Natural killer cell (primary cell): ENCODE measurements around the gene CFL2. TPM values are rescaled to one million over a fixed set of nuclear protein-coding genes. Genes with fewer than 3 reads are reported as not detected.

ENCODE experiments used
- ATAC-seq, 3 donors: fragments of 150-1000 bp in 2 of 3; fragments of 200-7000 bp in 1 of 3; cut with Tn5 transposase; 1 replicate in 1 of 3; 2 replicates in 2 of 3; pipeline ENCODE4 v1.10.0; 2021; ENCODE audit warnings: mild to moderate bottlenecking in 2 of 3, moderate library complexity in 2 of 3
- DNase-seq, 2 donors: peaks; one replicate each; pipeline versions ENCODE4 v3.0.0 to v3.0.0-alpha.2; 2013 to 2021; ENCODE audit warnings: mixed read lengths in 1 of 2
- H3K27ac ChIP-seq: one replicate; pipeline ENCODE4 v1.5.1; 2013; ENCODE audit warnings: mild to moderate bottlenecking, low read length
- H3K27me3 ChIP-seq: one replicate; pipeline ENCODE4 v1.6.1; 2013; ENCODE audit warnings: low read length; ENCODE audit not compliant: control insufficient read depth, insufficient read depth
- H3K36me3 ChIP-seq: one replicate; pipeline ENCODE4 v1.6.1; 2013; ENCODE audit warnings: low read length; ENCODE audit not compliant: control insufficient read depth, insufficient read depth
- H3K4me1 ChIP-seq: one replicate; pipeline ENCODE4 v1.6.1; 2013; ENCODE audit warnings: low read length; ENCODE audit not compliant: control insufficient read depth, insufficient read depth
- H3K4me3 ChIP-seq: one replicate; pipeline ENCODE4 v1.5.1; 2013; ENCODE audit warnings: low read length
- H3K9me3 ChIP-seq: one replicate; pipeline ENCODE4 v1.6.1; 2013; ENCODE audit warnings: low read length; ENCODE audit not compliant: control insufficient read depth, insufficient read depth
- H3K27ac Mint-ChIP-seq, 2 donors: one replicate each; pipeline ENCODE4 v1.8.0; 2022; ENCODE audit warnings: mild to moderate bottlenecking in 2 of 2, mixed read lengths in 2 of 2, moderate library complexity in 1 of 2
- H3K27me3 Mint-ChIP-seq, 2 donors: one replicate each; pipeline ENCODE4 v1.8.0; 2022; ENCODE audit warnings: low read depth in 2 of 2, mixed read lengths in 2 of 2
- H3K36me3 Mint-ChIP-seq: one replicate; pipeline ENCODE4 v1.8.0; 2022; ENCODE audit warnings: mixed read lengths
- H3K4me1 Mint-ChIP-seq, 2 donors: one replicate each; pipeline ENCODE4 v1.8.0; 2022; ENCODE audit warnings: mixed read lengths in 2 of 2
- H3K4me3 Mint-ChIP-seq: one replicate; pipeline ENCODE4 v1.8.0; 2022; ENCODE audit warnings: mild to moderate bottlenecking, moderate library complexity, mixed read lengths
- H3K9me3 Mint-ChIP-seq, 2 donors: one replicate each; pipeline ENCODE4 v1.8.0; 2022; ENCODE audit warnings: mixed read lengths in 2 of 2
- CTCF ChIP-seq: fragments of 200-600 bp; IDR thresholded peaks from one replicate; pipeline ENCODE4 v1.8.0; 2022; ENCODE audit warnings: antibody characterized with exemption
- WGBS: methylation state at CpG from one replicate; pipeline ENCODE4 v1.1.7; 2013; ENCODE audit warnings: missing lambda C conversion rate; ENCODE audit not compliant: insufficient coverage; 5-methylcytosine and 5-hydroxymethylcytosine counted together
- intact Hi-C: fragments of 100-400 bp; cut with micrococcal nuclease; formaldehyde crosslinking; loops from one replicate; pipeline ENCODE4 v1.14.2; 2022
- total RNA-seq, 4 donors: library from RNA; stranded (reverse); fragments of 120-200 nt in 1 of 4; gene quantifications; one replicate each; pipeline versions ENCODE4 v1.2.3 to v1.2.4, GENCODE V29; 2013 to 2022

CFL2 gene
- total RNA-seq, 3 donors from 2014 or later (not counting 1 experiment from before 2014, with no cell fraction given), result 22.5 to 30.3 (median 25.7) TPM

- DNase-seq, result no peak
- Mint-ChIP-seq H3K36me3 (no peaks in the 10 kb centered on the region), H3K27ac (no peak overlapping the region), H3K27me3 (no peaks in the 10 kb centered on the region), H3K9me3 (no peaks in the 10 kb centered on the region), H3K4me3 (no peak overlapping the region), H3K4me1 (peaks cover 5 to 6% of the 10 kb centered on the region in 2 donors)
- H3K27ac ChIP-seq, result no peak overlapping the region
- no peak for ATAC-seq
- no peaks in the 10 kb centered on the region for H3K4me1 ChIP-seq
- H3K9me3 ChIP-seq, result no peaks in the 10 kb centered on the region
- TF ChIP-seq CTCF, result no peak
- no peaks in the 10 kb centered on the region for H3K27me3 ChIP-seq
- peaks cover 25% of the 10 kb centered on the region for H3K36me3 ChIP-seq
- no peak overlapping the region for H3K4me3 ChIP-seq
- intact Hi-C loops, result no loop called here
Observed at GRCh38 chr14:34750670-34751069, 36.3 kb upstream of the CFL2 start.

GRCh38 chr14:34750233-34750632 is 35.8 kb upstream of the CFL2 start:
- peaks cover 6 to 7% of the 10 kb centered on the region in 2 donors for H3K4me1 Mint-ChIP-seq
- no peak overlapping the region for H3K27ac Mint-ChIP-seq
- intact Hi-C loops, result no loop called here
- H3K36me3 Mint-ChIP-seq, result no peaks in the 10 kb centered on the region
- no peak for ATAC-seq
- H3K27me3 Mint-ChIP-seq, result no peaks in the 10 kb centered on the region
- Histone ChIP-seq H3K9me3 (no peaks in the 10 kb centered on the region), H3K27ac (no peak overlapping the region), H3K4me1 (no peaks in the 10 kb centered on the region), H3K36me3 (peaks cover 21% of the 10 kb centered on the region), H3K4me3 (no peak overlapping the region), H3K27me3 (no peaks in the 10 kb centered on the region)
- 100% methylated on average over 2 of the region's 2 CpGs for WGBS
- no peak for DNase-seq
- no peaks in the 10 kb centered on the region for H3K9me3 Mint-ChIP-seq
- no peak overlapping the region for H3K4me3 Mint-ChIP-seq
- no peak for TF ChIP-seq CTCF

- 95% methylated on average over 6 of the region's 6 CpGs for WGBS
- no peak for TF ChIP-seq CTCF
- intact Hi-C loops, result no loop called here
- no peaks in the 10 kb centered on the region for H3K36me3 Mint-ChIP-seq
- ATAC-seq (no peak), DNase-seq (no peak)
- no peaks in the 10 kb centered on the region for H3K27me3 Mint-ChIP-seq
- H3K4me1 Mint-ChIP-seq, result peaks cover 6 to 7% of the 10 kb centered on the region in 2 donors
- no peaks in the 10 kb centered on the region for H3K9me3 ChIP-seq
- no peak overlapping the region for H3K27ac Mint-ChIP-seq
- peaks cover 14% of the 10 kb centered on the region for H3K36me3 ChIP-seq
- H3K9me3 Mint-ChIP-seq, result no peaks in the 10 kb centered on the region
- no peak overlapping the region for H3K4me3 ChIP-seq
- H3K4me3 Mint-ChIP-seq, result no peak overlapping the region
- no peaks in the 10 kb centered on the region for H3K4me1 ChIP-seq
- no peaks in the 10 kb centered on the region for H3K27me3 ChIP-seq
- H3K27ac ChIP-seq, result no peak overlapping the region
Observed at GRCh38 chr14:34749408-34749807, 35.0 kb upstream of the CFL2 start.
